ENCODE results near the gene CRB2.

- no peak for TF ChIP-seq NFYC (CRISPR knock-in tag; IDR thresholded peaks at IDR 0.05)
- TF ChIP-seq THAP11 (CRISPR knock-in tag; IDR thresholded peaks at IDR 0.05) = no peak
- TF ChIP-seq KDM1A (CRISPR knock-in tag; IDR thresholded peaks at IDR 0.05) = no peak
- TF ChIP-seq ZNF354B (CRISPR knock-in tag; IDR thresholded peaks at IDR 0.05) = no peak
- TF ChIP-seq SP1 (IDR thresholded peaks at IDR 0.05) = no peak
- no peak for TF ChIP-seq SP1 (CRISPR knock-in tag; IDR thresholded peaks at IDR 0.05)
- no peak for TF ChIP-seq ZNF207 (IDR thresholded peaks at IDR 0.05; ENCODE audit: borderline replicate concordance)
Observed at GRCh38 chr9:123349033-123349432, 7.0 kb upstream of the CRB2 start.
